ENCODE results near the gene EXOC1L.
A peak's percentile ranks its signal among the peaks of the same experiment; 100 is the strongest.

EXOC1L gene, protein sequence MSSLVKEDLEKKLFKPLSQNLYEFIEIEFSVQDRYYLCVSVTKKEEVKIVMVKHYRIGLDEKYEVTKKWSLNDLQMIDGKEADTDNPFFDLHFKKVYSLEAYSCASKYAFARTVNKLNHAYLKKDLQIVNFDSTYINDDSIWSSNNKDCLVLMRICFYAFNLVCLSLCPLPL

DNA sequence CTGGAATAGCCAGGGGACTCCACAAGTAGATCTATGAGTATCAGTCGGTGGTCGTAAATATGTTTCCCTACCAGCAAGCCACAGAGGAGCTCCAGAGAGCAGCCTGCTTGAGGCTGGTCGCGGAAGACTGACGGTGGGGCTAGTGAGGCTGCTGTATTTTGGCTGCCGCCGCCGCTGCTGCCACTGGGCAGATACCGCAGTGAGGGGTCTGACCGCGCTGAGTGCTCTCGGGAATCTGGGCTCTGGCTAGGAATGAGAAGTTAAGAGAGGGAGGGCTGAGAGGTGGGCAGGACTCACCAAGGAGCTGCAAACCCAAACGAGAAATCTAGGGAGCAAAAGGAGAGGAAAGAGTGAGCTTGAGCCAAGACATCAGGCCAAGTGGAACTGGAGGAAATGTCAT is at the start of gene EXOC1L:
TSS of gene EXOC1L (plus strand) at position 157 of the 400 bp plus-strand sequence. CDS start at position 394, 237 bp downstream.
- peak; percentile 76 for DNase-seq (ENCODE audit: low read depth, low spot score)

DNA sequence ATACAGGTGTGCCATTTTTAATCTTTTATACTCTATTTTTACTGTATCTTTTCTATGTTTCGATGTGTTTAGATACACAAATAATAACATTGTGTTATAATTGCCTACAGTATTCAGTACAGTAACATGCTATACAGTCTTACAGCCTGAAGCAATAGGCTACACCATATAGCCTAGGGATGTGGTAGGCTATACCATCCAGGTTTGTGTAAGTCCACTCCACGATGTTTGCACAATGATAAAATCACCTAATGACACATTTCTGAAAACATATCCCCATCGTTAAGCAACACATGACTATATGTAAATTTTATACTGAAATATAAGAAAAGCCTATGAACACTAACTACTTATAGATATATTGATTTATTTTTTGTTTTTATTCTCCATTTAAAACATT is 48.9 kb upstream of the EXOC1L start:
- DNase-seq (ENCODE audit: low read depth, low spot score): no peak

DNA sequence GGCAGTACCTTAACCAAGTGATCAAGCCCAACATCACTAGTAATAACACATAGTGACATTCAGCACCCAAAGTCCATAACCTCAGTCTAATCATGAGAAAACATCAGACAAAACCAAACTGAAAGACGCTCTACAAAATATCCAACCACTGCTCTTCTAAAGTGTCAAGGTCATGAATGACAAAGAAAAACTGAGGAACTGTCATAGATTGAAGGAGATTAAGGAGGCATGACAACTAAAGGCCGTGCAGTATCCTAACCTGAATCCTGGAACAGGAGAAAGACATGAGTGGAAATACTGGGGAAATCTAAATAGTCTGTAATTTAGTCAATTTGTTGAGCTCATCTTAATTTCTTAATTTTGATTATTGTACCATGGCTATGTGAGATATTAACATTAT is 38.2 kb upstream of the EXOC1L start:
- no peak for DNase-seq (ENCODE audit: low read depth, low spot score)

DNA sequence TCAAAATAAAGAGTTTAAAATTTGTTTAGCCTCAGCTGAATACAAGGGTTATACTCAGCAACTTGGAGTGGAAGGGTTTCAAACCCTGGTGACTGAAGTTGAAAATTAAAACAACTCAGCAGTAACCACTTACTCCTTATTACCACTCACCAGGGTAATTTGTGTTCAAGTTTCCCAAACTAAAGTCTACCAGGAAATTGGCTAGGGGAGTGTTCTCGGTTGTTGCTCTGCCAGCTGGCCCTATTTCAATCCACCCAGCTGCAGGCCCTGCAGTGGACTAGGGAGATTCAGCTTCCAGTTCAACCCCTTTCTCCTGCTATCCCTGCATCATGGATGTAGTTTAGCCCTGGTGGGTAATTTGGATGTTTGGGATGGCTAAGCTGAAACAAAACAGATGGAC is 37.8 kb upstream of the EXOC1L start:
- no peak for DNase-seq (ENCODE audit: low read depth, low spot score)

DNA sequence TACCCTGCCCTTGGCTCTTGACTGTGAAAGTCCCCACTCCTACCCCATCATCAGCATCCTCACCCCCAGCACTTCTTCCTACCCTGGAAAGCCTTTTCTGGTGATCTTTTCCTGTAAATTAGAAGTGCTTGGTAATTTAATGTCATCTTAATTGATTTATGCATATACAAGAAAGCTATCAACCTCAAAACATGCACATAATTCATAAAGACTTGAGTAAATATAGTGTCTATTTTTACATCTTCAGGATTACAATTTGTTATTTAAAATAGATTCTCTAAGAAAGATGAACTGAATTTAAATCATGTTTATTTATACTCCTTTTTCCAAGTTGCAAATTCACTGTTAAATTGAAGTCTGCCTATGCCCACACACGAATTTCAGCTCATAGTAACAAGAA is 36.0 kb upstream of the EXOC1L start:
- DNase-seq (ENCODE audit: low read depth, low spot score): no peak

DNA sequence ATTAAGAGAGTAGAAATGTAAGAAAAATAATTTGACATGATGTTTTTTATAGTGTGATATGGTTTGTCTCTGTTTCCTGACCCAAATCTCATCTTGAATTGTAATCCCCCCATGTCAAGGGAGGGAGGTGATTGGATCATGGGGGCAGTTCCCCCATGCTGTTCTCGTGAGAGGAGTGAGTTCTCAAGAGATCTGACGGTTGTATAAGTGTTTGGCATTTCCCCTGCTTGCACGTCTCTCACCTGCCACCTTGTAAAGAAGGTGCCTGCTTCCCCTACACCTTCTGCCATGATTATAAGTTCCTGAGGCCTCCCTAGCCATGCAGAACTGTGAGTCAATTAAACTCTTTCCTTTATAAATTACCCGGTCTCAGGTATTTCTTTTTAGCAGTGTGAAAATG is 34.8 kb upstream of the EXOC1L start:
- DNase-seq (ENCODE audit: low read depth, low spot score): no peak

DNA sequence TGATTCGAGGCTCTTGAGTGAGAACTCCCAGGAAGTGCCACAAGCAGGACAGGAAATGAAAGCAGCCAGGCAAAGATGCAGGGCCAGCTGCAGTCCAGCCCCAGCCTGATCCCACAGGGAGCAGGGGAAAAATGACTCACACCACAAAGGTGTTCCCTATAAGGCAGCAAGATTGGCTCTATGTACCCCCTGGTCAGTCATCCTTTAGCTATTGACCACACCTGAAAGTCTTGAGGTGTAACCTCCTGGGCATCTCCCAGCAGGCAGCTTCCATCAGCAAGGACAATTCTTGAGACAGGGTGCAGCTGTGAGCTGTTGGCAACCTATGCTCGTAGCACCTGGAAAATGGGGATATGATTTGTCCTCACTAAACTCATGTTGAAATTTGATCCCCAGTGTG is 27.9 kb upstream of the EXOC1L start:
- DNase-seq (ENCODE audit: low read depth, low spot score): no peak

DNA sequence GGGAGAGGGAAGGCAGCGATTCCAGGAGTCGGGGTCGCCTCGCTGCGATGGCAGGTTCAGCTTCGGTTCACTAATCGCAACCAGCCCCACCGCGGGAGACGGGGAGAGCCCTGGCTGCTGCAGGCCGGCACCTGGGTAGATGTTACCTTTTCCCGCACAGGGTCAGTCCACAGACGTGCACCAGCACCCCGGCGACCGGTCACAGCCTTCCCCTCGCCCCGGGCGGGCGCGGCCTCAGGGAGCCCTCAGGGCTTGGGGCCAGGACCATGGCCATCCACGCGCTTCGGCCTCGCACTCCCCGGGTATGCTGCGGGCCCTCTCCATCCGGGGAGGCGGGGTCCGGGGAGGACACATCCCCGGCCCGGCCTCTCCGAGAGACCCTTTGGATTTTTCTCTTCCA is 26.1 kb upstream of the EXOC1L start:
- DNase-seq (ENCODE audit: low read depth, low spot score): no peak

DNA sequence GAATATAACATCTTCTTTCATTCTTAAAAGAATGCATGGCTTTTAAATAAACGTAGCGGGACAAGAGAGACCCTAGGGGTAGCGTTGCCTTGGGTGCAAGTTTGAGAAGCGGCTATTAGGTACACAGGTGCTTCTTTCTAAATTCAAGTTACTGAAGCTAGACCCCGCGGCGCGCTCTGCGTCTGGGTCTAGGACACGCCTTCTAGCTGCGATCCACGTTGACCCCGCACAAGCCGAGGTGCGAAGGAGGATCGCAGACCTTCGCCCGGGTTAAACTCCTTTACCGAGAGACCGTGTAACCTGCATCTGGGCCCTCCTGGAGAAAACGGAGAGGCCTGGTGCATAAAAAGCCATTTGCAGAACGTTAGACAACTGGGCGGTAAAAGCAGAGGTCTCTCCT is 25.5 kb upstream of the EXOC1L start:
- no peak for DNase-seq (ENCODE audit: low read depth, low spot score)

DNA sequence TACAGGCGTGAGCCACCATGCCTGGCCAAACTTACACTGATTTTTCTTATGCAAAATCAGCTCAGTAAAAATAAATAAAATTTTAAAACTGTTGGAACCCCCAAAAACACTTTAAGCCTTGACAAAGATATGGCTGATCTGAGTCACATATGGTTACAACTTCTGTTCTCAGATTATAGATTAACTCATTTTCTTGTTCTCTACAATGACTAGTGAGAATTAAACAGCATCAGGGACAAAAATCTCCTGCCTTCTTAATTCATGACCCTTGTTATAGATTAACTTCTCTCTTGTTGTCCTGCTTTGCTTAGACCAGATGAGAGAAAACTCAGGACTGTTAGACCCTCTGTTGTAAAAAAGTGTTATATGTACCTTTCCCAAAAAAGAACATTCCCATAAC is 24.2 kb upstream of the EXOC1L start:
- no peak for DNase-seq (ENCODE audit: low read depth, low spot score)

DNA sequence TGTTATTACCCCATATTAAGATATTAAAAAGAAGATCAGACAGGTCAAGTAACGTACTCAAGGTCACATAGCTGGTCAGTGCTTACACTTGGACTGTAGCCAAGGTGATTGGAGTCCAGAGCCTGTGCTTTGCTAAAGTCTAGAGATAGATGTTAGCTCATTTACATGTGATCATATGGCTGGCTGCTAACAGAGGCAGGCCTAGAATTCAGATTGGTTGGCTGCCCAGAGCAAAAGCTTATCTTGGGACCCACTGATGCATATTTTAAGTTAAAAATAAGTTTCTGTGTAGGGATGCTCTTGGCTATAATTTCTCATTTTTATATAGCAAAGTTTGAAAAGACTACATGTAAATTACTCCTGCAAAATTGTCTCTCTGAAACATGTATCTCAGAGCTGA is 18.1 kb upstream of the EXOC1L start:
- DNase-seq (ENCODE audit: low read depth, low spot score): no peak

DNA sequence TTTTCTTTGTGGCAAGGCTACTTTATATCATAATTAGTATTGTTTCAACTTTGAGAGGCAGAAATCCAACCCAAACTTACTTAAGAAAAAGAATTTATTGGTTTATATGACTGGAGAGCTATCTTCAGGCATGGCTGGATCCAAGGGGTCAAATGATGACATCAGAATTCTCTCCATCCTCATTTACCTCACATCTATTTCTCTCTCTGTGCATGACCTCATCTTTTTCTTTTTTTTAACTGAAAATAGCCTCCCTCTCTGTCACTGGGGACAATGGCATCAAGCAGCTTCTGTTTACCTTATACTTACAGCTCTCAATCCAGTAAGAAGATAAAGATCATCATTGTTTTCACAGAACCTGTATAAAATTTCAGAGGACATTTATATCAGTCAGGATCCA is 12.0 kb upstream of the EXOC1L start:
- DNase-seq (ENCODE audit: low read depth, low spot score): no peak

DNA sequence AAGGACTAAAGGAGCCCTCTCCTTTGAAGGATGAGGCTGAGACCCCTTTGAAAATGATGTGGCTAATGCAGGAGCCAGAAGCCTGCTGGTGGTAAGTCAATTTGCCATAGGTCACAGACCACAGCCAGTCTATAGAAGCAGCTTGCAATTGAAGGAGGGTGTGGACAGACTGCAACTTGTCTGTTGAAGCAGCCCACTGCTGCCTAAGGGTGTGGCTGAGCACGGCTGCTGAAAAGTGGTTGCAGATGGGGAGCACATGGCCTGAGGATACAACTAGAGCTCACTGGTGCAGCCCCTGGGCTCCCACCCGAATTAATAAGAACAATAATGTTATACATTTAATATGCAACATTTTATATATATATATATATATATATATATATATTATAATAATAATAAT is 11.4 kb upstream of the EXOC1L start:
- no peak for DNase-seq (ENCODE audit: low read depth, low spot score)

DNA sequence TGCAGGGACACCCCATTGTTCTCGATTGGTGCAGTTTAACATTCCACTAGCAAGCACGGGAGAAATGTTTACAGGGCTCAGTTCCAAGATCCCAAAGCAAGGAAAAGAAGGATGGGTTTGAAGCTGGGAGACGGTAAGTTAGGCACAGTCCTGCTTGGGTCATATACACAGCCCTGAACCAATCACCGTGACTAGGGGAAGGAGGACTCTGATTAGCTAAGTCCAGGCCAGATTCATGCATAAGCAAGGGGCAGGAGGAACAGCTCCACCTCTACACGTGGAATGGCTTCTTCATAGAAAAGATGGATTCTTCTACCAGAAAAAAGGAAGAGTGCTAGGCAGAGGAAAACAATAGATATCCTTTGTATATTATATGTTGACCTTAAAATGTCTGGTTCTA is 11.0 kb upstream of the EXOC1L start:
- DNase-seq (ENCODE audit: low read depth, low spot score): no peak

DNA sequence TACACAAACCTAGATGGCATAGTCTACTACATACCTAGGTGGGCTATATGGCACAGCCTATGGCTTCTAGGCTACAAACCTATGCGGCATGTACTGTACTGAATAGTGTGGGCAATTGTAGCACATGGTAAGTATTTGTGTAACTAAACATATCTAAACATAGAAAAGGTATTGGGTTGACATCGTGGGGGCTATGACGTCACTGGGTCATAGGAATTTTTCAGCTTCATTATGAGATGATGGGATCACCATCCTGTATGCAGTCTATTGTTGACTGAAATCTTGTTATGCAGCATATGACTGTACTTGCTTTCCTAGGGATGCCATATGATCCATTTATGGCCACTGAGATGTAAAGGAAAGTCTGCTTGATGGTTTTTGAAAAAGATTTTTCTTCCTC is 1.9 kb upstream of the EXOC1L start:
- no peak for DNase-seq (ENCODE audit: low read depth, low spot score)

DNA sequence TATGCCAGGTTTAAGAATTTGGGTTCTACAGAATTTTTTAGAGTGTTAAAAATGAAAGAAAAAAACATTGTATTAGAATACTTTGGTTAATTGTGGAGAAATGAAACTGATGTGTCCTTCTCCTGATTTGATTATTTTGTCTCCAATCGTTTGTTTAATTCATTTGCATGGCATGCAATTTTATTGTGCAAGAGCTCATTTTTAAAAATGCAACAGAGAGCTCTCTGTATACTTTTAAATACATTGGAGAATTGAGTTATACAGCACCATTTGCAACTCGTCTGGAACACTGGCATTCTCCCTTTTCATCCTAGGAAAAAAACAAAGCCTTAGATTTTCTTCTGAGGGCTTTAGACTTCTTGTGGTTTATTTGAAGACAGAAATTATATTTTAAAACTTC is 689 bp downstream of the EXOC1L start:
- no peak for DNase-seq (ENCODE audit: low read depth, low spot score)

DNA sequence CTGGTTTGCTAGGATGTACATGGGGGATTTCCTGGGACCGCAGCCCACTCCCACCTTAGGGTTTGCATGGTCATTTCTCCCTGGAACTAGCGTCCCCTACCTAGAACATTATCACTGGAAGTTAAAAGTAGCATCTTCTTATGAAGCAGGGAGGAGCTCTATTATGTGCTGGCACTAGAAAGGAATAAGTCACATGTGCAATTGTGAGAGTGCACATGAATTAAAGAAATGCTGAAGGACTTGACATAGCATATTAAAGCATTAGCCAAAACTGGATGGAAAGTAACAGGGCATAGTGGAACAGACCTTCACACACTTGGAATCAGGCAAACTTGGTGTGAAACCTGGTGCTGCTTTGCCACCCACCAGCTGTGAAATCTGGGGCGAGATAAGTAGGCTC is 2.7 kb downstream of the EXOC1L start:
- no peak for DNase-seq (ENCODE audit: low read depth, low spot score)

DNA sequence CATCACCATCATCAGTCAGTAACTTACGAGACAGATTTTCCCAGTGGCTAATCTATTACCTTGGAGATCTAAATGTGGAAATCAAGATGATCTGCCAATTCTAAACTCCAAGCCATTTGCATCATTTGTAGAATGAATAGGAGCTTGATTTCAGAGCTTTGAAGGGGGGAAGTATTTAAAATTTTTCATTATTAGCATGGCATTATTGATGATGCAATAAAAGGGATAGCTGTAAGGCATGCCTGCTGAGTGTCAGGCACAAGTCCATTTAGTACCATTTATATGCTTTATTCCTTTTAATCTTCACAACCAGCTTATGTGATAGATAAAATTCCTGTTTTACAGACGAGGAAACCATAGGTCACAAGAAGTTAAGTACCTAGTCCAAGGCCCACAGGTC is 5.3 kb downstream of the EXOC1L start:
- no peak for DNase-seq (ENCODE audit: low read depth, low spot score)

DNA sequence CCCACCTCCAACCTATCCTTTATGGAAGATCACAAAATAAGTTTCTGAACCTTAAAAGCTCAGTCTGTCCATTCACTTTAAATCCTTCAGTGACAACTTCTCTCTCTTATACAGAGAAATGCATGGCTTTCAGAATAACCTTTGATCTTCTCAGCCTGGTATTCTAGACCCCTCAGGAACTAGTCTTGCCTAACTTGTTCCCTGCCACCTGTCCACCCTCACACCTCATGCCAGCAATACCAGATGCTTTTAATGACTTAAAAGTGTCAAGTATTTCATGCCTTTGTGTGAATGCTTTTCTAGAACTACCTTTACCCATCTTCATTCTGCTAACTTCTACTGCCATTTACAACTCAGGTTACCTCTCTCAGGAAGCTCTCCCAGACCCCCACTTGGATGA is 7.4 kb downstream of the EXOC1L start:
- no peak for DNase-seq (ENCODE audit: low read depth, low spot score)

DNA sequence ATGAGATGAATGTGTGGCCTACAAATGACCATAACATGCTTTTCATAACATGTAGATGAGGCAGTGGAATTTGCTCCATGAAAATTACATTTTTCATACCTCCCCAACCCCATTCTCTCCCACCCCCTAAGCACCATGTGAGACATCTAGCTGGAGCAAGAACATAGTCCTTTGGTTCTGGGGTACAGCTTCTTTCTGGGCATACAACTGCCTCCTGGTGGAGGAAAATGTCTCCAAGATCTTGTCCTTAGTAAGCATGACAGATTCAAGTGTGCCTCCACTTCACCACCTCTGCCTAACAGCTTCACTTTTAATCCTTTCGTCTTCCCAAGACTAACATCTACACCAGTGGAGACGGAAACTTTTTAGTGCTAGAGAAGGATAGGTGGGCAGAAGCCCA is 8.0 kb downstream of the EXOC1L start:
- DNase-seq (ENCODE audit: low read depth, low spot score): no peak

DNA sequence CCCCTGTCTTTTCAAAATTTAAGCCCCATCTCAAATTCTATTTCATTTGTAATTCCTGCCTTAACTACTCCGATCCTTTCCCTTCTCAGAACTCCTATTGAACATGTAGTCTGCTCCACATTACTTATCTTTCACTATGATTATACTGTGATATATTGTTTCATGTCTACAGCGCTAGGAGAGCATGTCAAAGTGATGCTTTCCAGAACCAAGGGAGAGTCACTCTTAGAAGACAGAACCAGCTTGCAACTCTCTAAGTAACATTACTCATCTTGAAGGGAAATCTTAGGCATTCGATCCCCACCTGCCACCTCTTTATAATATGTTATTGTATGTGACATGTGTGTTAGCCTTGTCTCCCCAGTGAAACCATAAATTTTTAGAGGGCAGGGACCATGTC is 10.5 kb downstream of the EXOC1L start:
- no peak for DNase-seq (ENCODE audit: low read depth, low spot score)

DNA sequence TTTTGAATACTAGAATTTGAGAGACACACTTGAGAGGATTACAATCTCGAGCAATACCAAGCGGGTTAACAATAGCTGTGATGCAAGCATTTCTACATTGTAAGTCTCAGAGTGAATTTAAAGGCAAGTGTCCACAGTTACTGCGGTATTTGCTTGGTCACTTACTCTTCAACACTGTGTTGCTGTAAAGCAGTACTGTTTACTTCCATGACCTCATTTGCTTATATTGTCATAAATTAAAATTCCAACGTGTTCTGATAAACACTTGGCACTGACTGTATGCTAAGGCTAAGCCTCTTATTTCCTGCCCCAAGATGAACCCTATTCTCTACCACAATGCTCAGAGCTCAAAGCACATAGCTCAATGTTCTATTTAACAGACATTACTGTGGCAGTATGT is 11.1 kb downstream of the EXOC1L start:
- DNase-seq (ENCODE audit: low read depth, low spot score): no peak

DNA sequence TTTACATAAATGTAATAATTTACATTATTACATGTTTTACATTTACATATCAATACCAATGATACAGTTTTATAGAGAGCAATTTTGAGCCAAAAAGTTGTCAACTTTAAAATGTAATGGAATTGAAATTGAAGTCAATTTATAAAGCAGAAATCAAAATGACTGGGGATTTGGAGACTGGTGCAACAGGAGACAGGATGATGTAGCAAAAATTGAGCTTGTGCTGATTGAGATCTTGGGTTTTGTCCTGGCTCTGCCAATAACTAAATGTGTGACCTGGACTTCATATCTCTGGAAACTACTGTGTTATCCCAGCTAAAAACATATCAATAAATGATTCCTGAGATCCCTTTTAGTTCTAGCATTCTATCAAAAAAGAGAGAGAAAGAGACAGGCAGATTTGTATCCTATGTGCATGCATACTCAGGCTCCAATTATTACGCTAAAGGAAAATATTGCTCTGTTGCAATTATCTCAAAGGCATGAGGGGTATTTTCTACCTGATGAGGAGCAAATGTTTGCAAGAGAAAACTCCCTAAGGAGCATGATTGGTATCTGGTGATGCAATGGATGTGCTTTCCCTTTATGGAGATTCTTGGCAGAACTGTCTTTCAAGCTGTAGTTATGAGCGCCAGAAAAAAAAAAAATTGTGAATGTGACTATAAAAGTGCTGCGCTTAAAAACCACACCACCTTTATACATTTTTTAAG is 14.7 kb downstream of the EXOC1L start:
- no peak for DNase-seq (ENCODE audit: low read depth, low spot score)

DNA sequence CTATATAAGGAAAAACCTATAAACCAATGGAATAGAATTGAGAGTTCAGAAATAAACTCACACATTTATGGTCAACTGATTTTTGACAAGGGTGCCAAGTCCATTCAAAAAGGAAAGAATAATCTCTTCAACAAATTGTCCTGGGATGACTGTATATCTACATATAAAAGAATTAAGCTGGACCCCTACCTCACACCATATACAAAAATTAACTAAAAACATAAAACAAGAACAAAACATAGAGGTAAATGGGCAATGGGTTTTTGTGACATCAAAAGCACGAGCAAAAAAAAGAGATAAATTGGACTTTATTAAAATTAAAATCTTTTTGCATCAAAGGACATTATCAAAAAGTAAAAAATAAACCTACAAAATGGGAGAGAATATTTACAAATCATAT is 18.3 kb downstream of the EXOC1L start:
- no peak for DNase-seq (ENCODE audit: low read depth, low spot score)

All from iPS DF 19.7 (cell line).